Measurements from ENCODE around the gene MBOAT2. TPM values are rescaled to one million over a fixed set of nuclear protein-coding genes. Genes with fewer than 3 reads are reported as not detected.
"Not testable (repeated sequence)": the region's sequence is repeated elsewhere in the genome, so short reads cannot be mapped to it uniquely, and the experiment has no call there.

The MBOAT2 gene
- polyA plus RNA-seq, 1 donor from 2014 or later = 205 TPM

DNA sequence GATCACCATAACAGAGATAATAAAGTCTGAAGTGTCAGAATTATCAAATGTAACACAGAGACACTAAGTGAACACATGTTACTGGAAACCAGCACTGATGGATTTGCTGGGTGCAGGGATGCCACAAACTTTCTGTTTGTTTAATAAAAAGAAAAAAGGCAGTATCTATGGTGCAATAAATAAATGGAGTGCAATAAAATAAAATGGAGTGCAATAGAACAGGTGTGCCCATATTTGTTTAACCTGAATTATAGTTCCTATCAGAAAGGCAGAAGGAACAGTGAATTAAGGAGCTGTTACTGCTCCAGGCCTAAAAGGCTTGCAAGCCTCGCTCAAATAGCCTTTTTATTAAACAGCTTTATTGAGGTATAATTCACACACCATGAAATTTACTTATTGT, 85.1 kb downstream of the MBOAT2 start:
- Histone ChIP-seq H3K9me3 (ENCODE audit: low read length) (no peaks in the 10 kb centered on the region), H3K9me2 (ENCODE audit: insufficient read depth, low read length) (no peaks in the 10 kb centered on the region), H2AFZ (ENCODE audit: low read depth, low read length) (no peak overlapping the region), H4K20me1 (ENCODE audit: insufficient read depth) (no peaks in the 10 kb centered on the region), H3K36me3 (ENCODE audit: insufficient read depth, low read length) (no peaks in the 10 kb centered on the region), H3K4me2 (ENCODE audit: low read length) (no peak overlapping the region), H3K4me3 (ENCODE audit: low read length) (no peak overlapping the region), H3K27ac (ENCODE audit: low read length) (no peak overlapping the region), H3K27me3 (ENCODE audit: insufficient read depth, low read depth, low read length) (no peaks in the 10 kb centered on the region), H3K79me2 (replicated peaks; ENCODE audit: insufficient read depth, low read length) (no peaks in the 10 kb centered on the region), H3K9ac (ENCODE audit: low read length) (no peak overlapping the region), H3F3A (ENCODE audit: insufficient read depth, low read length, poor library complexity, severe bottlenecking) (no peaks in the 10 kb centered on the region)
- TF ChIP-seq TAF1 (IDR thresholded peaks at IDR 0.05; ENCODE audit: low read depth) (no peak), MXI1 (conservative IDR thresholded peaks at IDR 0.05; ENCODE audit: poor library complexity, severe bottlenecking) (no peak), POLR2AphosphoS5 (IDR thresholded peaks at IDR 0.05) (no peak), RAD21 (conservative IDR thresholded peaks at IDR 0.05) (no peak), EP300 (conservative IDR thresholded peaks at IDR 0.05; ENCODE audit: poor library complexity, severe bottlenecking) (no peak), SMC3 (conservative IDR thresholded peaks at IDR 0.05; ENCODE audit: poor library complexity) (no peak), EZH2 (IDR thresholded peaks at IDR 0.05; ENCODE audit: borderline replicate concordance, insufficient read depth, low read length, poor library complexity, severe bottlenecking) (no peak)
- TF ChIP-seq, protein P1, sequence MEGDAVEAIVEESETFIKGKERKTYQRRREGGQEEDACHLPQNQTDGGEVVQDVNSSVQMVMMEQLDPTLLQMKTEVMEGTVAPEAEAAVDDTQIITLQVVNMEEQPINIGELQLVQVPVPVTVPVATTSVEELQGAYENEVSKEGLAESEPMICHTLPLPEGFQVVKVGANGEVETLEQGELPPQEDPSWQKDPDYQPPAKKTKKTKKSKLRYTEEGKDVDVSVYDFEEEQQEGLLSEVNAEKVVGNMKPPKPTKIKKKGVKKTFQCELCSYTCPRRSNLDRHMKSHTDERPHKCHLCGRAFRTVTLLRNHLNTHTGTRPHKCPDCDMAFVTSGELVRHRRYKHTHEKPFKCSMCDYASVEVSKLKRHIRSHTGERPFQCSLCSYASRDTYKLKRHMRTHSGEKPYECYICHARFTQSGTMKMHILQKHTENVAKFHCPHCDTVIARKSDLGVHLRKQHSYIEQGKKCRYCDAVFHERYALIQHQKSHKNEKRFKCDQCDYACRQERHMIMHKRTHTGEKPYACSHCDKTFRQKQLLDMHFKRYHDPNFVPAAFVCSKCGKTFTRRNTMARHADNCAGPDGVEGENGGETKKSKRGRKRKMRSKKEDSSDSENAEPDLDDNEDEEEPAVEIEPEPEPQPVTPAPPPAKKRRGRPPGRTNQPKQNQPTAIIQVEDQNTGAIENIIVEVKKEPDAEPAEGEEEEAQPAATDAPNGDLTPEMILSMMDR (IDR thresholded peaks at IDR 0.05; ENCODE audit: poor library complexity, severe bottlenecking) = no peak
- TF ChIP-seq, protein P2, sequence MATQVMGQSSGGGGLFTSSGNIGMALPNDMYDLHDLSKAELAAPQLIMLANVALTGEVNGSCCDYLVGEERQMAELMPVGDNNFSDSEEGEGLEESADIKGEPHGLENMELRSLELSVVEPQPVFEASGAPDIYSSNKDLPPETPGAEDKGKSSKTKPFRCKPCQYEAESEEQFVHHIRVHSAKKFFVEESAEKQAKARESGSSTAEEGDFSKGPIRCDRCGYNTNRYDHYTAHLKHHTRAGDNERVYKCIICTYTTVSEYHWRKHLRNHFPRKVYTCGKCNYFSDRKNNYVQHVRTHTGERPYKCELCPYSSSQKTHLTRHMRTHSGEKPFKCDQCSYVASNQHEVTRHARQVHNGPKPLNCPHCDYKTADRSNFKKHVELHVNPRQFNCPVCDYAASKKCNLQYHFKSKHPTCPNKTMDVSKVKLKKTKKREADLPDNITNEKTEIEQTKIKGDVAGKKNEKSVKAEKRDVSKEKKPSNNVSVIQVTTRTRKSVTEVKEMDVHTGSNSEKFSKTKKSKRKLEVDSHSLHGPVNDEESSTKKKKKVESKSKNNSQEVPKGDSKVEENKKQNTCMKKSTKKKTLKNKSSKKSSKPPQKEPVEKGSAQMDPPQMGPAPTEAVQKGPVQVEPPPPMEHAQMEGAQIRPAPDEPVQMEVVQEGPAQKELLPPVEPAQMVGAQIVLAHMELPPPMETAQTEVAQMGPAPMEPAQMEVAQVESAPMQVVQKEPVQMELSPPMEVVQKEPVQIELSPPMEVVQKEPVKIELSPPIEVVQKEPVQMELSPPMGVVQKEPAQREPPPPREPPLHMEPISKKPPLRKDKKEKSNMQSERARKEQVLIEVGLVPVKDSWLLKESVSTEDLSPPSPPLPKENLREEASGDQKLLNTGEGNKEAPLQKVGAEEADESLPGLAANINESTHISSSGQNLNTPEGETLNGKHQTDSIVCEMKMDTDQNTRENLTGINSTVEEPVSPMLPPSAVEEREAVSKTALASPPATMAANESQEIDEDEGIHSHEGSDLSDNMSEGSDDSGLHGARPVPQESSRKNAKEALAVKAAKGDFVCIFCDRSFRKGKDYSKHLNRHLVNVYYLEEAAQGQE (IDR thresholded peaks at IDR 0.05; ENCODE audit: borderline replicate concordance) = no peak

DNA sequence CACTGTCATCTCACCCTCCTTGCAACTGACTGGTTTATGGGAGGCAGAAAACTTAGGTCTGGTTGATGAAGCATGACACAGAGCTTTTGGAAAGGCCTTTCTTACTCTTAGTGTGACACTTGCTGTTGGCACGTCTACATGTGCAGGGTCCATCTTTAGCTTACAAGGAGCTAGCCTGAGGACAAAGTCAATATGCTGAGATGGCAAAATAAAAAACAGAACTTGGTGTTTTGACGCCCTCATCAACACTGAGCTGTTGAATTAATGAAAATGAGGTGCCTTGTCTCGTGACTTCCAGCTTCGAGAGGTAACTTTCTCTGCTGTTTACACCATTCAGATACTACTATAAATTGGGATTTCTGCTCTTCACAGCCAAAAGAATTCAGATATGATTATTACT, 87.5 kb downstream of the MBOAT2 start:
- Histone ChIP-seq H3K9me2 (ENCODE audit: insufficient read depth, low read length) (no peaks in the 10 kb centered on the region), H3K79me2 (replicated peaks; ENCODE audit: insufficient read depth, low read length) (no peaks in the 10 kb centered on the region), H2AFZ (ENCODE audit: low read depth, low read length) (no peak overlapping the region), H3K36me3 (ENCODE audit: insufficient read depth, low read length) (no peaks in the 10 kb centered on the region), H3K4me2 (ENCODE audit: low read length) (no peak overlapping the region), H3K9me3 (ENCODE audit: low read length) (peaks cover under 1% of the 10 kb centered on the region), H3K27ac (ENCODE audit: low read length) (no peak overlapping the region), H4K20me1 (ENCODE audit: insufficient read depth) (no peaks in the 10 kb centered on the region), H3K4me3 (ENCODE audit: low read length) (no peak overlapping the region), H3F3A (ENCODE audit: insufficient read depth, low read length, poor library complexity, severe bottlenecking) (no peaks in the 10 kb centered on the region), H3K27me3 (ENCODE audit: insufficient read depth, low read depth, low read length) (no peaks in the 10 kb centered on the region), H3K9ac (ENCODE audit: low read length) (no peak overlapping the region)
- TF ChIP-seq, protein P2 (IDR thresholded peaks at IDR 0.05; ENCODE audit: borderline replicate concordance) = no peak
- TF ChIP-seq MXI1 (conservative IDR thresholded peaks at IDR 0.05; ENCODE audit: poor library complexity, severe bottlenecking) (no peak), POLR2AphosphoS5 (IDR thresholded peaks at IDR 0.05) (no peak), SMC3 (conservative IDR thresholded peaks at IDR 0.05; ENCODE audit: poor library complexity) (no peak), EZH2 (IDR thresholded peaks at IDR 0.05; ENCODE audit: borderline replicate concordance, insufficient read depth, low read length, poor library complexity, severe bottlenecking) (no peak), EP300 (conservative IDR thresholded peaks at IDR 0.05; ENCODE audit: poor library complexity, severe bottlenecking) (no peak), TAF1 (IDR thresholded peaks at IDR 0.05; ENCODE audit: low read depth) (no peak), RAD21 (conservative IDR thresholded peaks at IDR 0.05) (no peak)
- TF ChIP-seq, protein P1 (IDR thresholded peaks at IDR 0.05; ENCODE audit: poor library complexity, severe bottlenecking) = no peak

DNA sequence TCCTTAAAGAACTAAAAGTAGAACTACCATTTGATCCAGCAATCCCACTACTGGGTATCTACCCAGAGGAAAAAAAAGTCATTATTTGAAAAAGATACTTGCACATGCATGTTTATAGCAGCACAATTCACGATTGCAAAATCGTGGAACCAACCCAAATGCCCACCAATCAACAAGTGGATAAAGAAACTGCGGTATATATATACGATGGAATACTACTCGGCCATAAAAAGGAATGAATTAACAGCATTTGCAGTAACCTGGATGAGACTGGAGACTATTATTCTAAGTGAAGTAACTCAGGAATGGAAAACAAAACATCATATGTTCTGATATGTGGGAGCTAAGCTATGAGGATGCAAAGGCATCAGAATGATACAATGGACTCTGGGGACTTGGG, 89.7 kb downstream of the MBOAT2 start:
- not testable (repeated sequence) for H3K27ac ChIP-seq (ENCODE audit: low read length); H2AFZ ChIP-seq (ENCODE audit: low read depth, low read length); H3K9me2 ChIP-seq (ENCODE audit: insufficient read depth, low read length); H3K27me3 ChIP-seq (ENCODE audit: insufficient read depth, low read depth, low read length); H4K20me1 ChIP-seq (ENCODE audit: insufficient read depth); H3K9ac ChIP-seq (ENCODE audit: low read length); H3K9me3 ChIP-seq (ENCODE audit: low read length); H3K4me3 ChIP-seq (ENCODE audit: low read length); H3K36me3 ChIP-seq (ENCODE audit: insufficient read depth, low read length); H3K79me2 ChIP-seq (replicated peaks; ENCODE audit: insufficient read depth, low read length); H3K4me2 ChIP-seq (ENCODE audit: low read length); H3F3A ChIP-seq (ENCODE audit: insufficient read depth, low read length, poor library complexity, severe bottlenecking)
